ENCODE data around the gene EPHA3.

EPHA3 gene

DNA sequence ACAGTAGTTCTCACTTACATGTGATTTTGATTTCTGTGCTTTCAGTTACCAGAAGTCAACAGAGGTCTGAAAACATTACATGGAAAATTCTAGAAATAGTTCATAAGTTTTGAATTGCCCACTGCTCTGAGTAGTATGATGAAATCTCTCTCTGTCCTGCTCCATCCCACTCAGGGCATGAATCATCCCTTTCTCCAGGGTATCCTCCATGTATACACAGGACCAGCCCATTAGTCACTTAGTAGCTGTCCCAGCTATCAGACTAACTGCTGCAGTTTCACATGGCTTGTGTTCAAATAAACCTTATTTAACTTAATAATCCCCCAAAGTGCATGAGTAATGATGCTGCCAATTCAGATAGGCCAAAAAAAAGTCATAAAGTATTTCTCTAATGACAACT is 38.6 kb downstream of the EPHA3 start:
- no peak for DNase-seq (ENCODE audit: low read depth)

DNA sequence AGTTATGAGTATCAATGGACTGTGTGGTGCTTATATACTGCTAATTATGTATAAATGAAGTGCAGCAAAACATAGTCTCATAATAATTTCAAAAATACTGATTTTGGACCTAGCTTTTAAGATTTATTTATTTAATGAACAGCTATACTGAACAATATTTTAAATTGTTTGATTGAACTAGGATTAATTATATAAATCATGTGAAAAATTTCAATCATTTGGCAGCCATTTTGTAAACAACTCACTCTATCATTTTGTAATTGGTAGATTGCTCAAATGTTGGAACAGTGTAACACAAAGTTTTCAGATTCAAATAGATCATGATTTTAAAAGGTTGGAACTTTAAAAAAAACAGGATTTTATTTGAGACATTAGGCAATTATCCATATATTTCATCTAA is 47.0 kb downstream of the EPHA3 start:
- no peak for DNase-seq (ENCODE audit: low read depth)

DNA sequence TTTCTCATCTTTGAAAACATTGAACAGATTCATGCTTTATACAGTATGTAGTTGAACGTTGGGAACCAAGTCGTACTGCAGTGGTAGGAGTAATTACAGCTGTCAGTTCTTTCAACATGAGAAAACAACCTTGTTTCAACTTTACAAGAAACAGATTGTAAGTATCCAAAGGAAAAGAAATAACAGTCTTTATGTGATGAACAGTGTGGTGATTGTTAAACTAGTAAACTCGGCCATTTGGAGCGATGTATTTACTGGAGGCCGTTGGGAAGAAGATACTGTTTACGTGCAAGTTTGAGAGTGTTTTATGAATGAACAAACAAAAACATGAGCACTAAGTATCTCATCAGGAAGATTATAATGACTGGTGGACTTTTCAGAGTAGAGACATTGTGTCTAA is 48.4 kb downstream of the EPHA3 start:
- DNase-seq (ENCODE audit: low read depth): no peak

DNA sequence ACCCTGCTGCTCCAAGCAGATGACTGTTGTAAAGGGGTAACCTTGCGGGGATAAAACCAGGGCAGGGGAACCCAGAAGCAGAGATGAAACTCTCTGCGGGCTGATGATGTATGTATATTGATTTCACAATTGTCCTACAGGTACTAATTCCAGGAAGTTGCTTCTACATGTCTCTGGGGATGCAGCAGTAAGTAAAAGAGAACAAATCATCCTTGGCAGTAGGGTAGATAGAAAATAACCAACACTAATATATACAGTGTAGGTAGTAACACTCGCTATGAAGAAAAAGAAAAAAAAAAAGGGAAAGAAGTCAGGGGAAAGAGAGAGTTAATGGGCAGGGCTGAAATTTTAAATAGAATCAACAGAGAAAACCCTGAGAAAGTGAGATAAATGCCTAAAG is 50.2 kb downstream of the EPHA3 start:
- DNase-seq (ENCODE audit: low read depth): no peak

DNA sequence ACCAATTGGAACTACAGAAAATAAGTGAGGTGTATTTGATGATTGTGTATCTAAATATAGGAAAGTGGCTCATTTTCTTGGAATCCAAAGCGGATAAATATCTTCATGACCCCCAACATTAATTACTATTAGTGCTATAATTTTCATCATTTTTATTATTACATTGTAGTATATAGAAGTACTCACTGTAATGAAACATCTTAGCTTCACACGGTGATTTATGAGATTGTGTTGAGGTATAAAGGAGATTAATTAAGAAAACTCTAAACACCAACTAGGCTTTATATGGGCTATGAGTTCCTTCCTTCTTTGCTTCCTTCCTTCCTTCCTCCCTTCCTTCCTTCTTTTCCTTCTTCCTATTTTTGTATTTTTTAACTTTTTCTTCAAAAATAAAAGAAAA is 52.2 kb downstream of the EPHA3 start:
- DNase-seq (ENCODE audit: low read depth): no peak

DNA sequence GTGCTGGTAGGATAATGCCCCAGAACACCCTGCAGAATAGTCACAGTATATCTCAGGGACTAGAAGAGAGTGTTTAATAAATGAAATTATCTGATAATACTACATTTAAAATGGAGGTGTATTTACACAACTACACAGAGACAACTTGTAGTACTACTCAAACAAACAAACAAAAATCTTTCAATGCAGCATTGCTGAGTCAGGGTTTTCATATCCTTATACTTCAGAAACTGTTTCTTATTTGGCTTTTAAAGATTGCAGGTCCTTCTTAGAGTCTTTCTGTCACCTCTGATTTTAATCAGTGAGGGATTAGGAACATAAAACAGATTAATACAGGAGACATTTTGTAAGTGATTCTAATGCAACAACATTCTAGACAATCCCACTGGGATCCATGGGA is 57.4 kb downstream of the EPHA3 start:
- no peak for DNase-seq (ENCODE audit: low read depth)

DNA sequence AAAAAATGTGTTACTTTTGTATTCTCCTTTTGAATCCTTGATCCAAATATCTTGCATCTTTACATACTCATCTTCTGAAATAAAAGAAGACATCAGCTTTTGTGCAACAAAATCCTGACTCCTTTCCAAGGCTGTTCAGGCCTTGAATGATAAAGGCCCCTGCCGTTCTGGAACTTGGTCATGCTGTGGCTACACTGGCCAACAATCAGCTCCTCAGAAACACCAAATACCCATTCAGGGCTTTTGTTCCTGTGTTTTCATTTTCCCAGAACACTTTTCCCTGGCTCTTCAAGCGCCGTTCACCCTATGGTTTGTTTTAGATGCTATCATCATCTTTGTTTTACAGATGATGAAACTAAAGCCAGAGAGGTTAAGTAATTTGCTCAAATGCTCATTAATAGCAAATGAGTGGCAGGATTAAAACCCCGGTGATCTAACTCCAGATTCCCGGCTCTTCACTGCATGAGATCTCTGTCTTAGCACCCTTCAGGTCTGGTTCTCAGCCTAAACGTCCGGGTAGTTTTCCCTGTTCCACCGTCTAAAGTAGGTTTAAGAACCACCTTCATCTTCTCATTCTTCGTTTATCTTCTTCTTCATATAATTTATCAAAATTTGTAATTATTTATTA is 58.3 kb downstream of the EPHA3 start:
- no peak for DNase-seq (ENCODE audit: low read depth)

DNA sequence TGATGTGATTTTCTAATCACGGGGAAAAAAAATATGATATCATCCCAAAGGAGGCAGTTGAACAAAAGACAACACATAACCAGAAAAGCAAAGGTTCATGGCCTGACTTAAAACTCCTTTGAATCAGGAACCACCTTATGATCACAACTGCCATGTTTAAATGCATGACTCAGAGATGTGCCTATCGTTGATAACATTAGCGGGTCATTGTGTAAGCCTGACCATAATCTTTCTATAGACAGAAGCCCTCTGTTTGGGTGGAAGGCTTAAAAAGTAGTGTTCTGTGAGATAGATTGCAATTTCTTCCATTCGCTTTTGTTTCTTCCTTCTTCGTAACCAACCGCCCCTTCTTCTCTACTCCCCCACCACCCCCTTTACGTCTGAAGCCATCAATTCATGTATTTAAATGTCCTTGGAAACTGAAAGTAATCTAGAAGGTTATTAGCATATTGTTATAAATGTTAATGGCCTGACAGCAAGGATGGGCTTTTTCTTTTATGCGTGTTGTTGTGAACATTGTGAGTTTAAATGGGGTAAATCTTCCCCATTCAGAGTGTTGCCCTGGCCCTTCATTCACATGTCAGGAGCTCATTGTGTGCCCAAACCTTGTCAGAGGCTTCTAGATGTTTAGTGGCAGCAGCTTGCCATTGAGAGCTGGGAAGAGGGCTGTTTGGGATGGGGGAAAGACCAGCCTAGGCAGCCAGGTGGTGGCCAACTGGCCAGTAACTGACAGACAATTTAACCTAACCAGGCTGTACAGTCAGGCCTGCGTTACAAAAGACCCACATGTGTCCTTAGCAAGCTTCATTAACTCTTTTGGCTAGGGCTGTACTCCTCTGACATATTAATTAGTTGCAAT is 64.5 kb downstream of the EPHA3 start:
- DNase-seq (ENCODE audit: low read depth): no peak

DNA sequence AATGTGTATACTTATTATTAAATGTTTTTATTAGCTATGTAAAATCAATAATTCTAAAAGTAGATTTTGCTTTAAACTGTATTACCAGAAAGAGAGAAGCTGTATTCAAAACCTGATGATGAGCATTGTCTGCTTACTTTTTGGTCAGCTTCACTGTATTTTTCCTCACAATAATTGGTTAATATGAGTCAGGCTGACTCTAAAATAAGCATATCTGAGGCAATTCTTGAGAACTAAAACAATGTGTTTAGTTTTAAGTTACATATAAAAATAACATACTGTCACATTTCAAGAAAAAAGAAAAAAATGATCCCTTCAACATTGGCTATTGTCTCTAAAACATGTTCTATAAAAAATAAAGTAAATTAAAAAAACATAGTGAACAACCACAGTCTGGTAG is 66.1 kb downstream of the EPHA3 start:
- no peak for DNase-seq (ENCODE audit: low read depth)

DNA sequence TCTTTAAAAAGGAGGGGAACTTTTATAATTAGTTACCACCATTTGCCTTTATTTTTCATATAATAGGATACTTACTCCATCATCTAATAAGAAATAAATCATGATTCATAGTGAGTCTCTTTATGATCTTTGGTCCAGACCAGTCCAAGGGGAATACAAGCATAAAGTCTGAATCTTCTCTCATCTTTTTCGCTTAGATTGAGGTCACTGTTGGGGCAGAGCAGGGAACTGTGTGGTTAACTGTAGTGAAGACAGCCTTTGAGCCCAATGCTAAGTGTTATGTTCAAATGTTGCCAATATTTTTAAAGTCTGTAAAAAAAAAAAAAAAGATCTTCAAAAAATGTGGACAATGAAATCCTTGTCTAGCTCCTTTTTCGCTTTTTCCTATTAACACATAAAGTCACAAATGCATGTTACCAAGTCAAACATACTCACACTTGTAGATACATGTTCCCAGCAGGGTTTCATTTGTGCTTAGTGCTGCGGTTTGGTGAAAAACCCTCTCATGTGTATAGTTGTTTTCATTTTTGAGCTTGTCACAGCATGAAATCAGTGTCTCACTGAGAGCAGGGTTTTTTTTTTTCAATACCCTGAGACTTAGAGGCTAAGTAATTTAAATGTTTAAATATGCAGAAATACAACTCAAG is 72.1 kb downstream of the EPHA3 start:
- DNase-seq (ENCODE audit: low read depth): no peak

DNA sequence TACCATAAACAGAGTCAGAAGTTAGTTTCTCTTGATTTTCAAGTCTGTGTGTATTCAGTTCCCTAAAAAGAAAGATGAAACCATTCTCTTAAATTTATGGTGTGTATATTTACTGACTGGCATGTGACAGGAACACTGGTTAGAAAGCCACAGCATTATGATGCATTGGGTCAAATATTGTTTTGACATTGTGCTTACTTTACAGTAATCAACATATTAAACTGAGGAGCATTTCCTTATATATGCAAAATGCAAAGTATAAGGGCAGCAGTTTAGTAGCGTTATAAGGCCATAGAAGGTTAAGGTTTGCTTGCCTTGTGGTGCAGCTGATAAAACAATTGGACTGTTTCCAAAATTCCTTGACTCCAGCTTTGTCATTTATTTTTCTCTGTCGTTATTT is 72.9 kb downstream of the EPHA3 start:
- no peak for DNase-seq (ENCODE audit: low read depth)

DNA sequence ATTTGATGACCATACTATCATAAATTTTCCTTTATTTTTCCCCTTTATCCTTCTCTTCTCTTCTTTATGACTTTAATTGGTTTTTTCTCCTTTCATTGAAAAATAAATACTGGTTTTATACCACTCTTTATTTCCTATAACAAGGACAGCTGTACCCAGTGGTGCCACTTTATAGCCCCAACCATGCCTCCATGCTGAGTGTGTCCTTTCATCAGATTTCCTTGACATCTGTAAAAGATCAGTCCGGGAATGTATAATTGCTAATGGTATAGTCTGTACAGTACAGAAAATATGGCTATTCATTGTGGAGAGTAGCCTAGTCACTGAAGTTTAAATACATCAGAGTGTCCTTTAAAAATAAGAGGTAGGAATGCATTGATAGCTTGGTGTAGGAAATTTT is 74.6 kb downstream of the EPHA3 start:
- DNase-seq (ENCODE audit: low read depth): no peak

DNA sequence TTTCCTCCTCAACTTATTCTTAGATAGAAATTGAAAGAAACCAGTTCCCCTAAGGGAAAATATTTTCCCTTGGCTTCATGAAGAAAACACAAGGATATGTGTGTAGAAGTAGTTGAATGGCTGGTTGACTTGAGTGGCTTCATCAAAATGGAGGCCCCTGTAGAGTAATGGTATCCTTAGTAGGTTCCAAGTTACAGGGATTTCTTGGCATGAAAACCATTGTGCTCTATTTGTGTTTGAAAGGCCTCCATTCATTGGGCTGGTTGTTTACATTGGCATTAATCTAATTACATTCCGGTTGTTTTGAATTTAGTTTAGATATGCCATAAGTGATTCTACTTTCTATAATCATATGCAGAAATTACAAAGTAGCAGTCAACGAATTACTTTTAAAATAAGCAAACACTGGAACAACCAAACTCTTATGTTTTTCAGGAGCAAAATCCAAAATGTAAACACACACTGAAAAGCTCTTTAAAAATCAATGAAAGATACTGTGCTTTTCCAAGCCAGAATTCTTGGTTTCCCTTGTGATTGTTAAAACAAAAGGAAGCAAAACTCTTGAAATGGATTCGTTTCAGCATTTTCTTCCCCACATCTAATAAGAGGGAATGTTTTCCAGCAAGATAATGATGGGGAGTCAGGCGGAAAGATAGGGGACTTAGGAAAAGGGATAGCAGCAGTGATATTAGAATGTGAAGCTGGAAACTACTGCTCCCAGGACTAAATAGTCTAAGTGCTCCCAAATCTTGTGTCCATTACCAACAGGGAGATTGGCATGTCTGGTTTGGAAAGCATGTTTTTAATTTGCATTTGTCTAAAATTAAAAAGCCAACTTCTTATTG is 77.0 kb downstream of the EPHA3 start:
- no peak for DNase-seq (ENCODE audit: low read depth)

DNA sequence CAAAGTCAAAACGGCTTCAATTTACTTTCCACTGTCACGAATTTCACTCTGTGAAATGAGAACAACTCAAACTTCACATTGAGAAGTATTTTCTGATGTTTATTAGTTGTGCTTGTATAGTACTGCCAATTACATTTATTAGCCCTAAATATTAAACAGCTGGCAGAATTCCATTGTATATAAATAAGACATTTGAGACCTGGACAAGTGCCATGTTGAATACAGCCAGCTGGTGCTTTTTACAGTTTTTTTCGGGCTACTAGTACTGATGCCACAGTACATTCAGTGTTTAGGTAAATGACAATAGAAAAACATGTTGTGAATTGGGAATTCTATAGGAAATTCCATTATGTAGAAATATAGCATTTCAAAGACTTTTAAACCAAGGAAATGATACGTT is 79.0 kb downstream of the EPHA3 start:
- DNase-seq (ENCODE audit: low read depth): no peak

DNA sequence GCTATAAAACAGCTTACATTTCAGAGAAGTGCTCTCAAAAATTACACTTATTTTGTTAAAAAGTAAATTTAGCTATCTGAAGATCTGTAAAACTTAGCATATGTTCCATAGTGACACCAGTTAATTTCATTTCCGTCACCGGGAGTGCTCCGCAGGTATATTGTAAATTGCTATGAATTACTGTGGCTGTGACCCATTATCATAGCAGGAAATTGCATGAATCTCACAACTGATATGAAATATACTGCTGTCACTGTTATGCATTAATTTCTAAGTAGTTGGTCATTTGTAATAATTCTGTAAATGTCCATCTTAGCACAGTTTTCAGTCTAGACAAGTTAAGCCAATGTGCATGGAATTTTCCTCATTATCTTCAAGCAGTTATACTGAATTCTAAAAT is 91.2 kb downstream of the EPHA3 start:
- no peak for DNase-seq (ENCODE audit: low read depth)

DNA sequence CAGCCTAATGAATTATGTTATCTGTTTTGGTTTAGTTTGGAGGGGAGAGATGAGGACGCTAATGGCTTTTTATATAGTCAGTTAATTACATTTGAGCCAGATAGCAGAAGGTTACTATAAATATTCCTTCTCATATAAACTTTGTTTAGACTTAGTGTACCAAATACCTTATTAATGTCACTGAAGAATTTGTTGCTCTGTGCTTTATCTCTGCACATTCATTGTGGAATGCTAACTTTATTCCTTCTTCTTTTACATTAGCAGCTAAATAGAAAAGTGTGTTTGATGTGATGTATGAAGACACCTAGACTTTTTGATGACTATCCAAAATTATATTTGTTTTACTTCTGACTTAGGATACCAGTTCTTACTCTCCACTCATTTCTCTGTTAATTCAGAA is 105.2 kb downstream of the EPHA3 start:
- no peak for DNase-seq (ENCODE audit: low read depth)

DNA sequence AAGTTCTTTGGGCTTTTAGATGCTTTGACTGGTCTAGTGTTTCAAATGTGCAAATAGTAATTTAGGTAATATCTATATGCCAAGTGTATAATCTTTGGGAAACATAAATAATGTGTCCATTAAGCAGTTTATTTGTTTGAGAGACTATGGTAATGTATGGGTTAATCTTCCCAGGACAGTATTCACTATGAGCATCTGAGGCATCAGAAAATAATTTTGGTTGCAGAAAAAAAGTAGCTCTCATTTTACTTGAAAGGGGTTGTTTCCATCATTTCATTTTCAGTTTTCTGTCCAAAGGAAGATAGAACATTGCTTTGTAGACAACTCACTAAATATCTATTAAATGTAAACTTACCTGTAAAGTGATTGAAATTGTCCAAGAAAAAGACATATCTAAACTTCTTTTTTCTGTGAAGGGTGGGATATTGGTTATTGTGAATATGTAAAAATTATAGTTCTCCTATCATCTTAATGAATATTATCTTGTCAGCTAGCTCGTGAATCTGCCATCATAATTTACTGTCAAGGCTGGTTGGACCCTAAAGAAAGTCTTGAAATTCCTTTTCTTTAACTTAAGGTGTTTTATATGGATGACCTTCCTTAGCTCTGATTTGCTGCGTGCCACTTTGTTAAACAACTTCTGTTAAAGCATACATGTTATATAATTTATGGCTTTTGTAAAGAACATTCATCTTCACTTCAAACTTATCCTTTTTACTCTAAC is 108.8 kb downstream of the EPHA3 start:
- DNase-seq (ENCODE audit: low read depth): no peak

DNA sequence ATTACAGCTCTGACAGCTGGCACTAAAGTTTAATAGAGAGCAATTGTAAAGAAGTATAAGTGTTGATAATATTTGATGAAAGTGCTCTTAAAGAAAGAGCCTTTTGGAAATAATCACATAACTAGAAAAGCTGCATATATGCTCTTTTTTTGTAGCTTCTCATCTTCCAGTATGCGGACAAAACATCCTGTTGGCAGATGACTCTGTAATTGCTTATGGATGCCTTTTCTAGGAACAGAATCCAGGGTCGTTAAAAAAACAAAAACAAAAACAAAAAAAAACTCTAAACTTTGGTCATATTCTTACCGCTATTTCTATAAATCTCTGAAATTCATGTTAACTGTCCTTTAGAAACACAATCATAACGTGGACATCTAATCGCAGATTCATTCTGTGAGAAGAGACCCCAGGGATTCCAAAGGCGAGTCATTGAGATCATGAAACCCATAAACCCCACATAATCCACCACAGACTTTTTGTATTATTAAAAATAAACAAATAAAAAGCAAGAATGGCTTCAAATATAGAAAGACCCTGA is 109.8 kb downstream of the EPHA3 start:
- DNase-seq (ENCODE audit: low read depth): no peak

DNA sequence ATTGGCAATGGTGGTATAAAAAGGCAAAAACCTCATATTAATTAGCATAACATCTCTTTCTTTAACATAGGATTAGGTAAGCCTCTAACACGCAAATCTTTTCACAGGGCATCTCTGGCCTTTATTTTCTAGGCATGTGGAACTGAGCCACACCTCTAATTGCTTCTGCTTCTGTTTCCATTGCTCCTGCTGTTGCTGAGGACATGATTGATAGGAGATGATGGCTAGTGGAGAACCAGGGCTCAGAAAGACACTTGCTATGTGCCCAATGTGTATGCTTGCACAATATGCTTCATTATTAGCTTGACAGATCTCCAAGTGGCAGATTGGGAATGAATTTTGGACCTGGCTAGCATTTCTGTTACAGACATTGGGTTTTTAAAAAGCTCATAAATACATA is 114.5 kb downstream of the EPHA3 start:
- DNase-seq (ENCODE audit: low read depth): no peak

DNA sequence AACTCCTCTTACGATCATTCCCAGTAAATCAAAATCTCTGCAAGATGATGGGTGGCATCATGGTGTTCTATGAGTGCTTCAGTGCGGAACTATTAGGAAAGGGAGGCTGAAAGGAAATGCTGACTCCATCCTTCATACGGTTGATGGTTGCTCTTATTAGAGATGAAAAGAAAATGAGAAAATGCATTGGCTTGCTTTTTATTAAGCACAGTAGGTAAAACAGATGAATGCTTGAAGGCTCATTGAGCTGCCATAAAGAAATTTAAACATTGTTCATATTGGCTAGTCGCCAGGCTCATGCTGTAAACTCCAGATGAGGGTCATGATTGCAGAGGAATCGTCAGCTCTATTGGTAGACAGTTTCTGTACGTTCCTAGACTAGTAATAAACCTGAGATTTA is 115.8 kb downstream of the EPHA3 start:
- no peak for DNase-seq (ENCODE audit: low read depth)

DNA sequence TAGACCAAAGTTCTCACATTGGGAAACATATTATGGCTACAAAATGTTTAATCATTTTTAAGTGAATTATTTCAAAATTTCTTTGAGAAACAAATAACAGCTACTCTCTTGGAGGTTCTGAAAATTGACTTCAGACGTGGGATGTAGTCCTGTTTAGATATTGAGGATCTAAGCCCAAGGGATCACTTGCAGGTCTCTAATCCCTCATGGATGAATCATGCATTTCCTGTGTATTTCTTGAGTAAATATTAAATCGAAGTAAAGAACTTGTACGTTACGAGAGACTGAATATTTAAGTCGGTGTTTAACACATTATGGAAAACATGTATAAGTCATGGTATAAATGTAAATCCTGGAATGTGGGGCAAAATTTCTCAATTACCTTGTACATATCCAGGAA is 119.8 kb downstream of the EPHA3 start:
- no peak for DNase-seq (ENCODE audit: low read depth)

DNA sequence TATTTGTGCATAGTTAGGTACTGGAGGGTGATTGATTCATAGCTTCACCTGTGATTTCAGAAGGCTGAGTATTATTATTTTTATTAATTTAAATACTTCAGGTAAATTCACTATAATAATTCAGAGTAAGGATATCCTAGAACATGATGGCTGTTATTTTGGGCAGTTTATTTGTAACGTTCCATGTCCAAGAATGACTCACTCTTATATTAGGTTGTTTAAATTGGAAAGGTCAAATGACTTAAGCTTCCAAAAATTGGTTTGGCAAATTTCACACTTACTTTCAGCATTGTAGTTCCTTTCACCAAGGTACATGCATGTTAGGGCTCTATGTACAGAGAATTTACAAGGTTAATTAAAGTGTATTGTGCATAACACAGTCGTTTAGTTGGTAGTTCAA is 120.2 kb downstream of the EPHA3 start:
- no peak for DNase-seq (ENCODE audit: low read depth)
